SU-DHL-6 (cell line): ENCODE measurements around the gene ISLR.

ENCODE experiments used
- CTCF ChIP-seq: fragments of 200-600 bp; sonication (generic); IDR thresholded peaks from one replicate; pipeline ENCODE4 v1.5.1; 2017; ENCODE audit warnings: antibody characterized with exemption, mild to moderate bottlenecking, low read length, moderate library complexity; ENCODE audit not compliant: insufficient read depth, poor library complexity, severe bottlenecking
- EZH2phosphoT487 ChIP-seq: fragments of 200-600 bp; sonication (generic), shearing (Covaris generic); conservative IDR thresholded peaks from 2 replicates; pipeline ENCODE4 v1.6.1; 2018; ENCODE audit warnings: mild to moderate bottlenecking, antibody characterized with exemption, low read length, moderate library complexity, mixed read lengths

DNA sequence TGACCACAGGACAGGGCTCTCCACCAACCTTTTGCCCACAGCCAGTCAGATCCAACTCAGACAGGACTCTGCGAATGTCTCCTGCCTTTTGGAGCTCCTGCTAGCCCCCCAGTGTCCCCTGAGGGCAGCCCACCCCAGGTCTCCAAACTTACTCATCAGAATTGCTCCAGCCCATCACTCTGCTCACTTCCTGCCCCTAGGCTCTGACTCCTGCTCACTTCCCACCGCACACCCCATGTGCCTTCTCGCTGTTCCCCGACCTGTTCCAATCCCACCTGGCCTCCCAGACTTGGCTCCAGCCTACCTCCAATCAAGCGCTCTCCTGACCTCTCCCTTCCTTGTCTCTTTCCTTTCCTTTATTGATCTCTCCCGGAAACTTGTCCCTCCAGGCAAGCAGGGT lies 35.0 kb downstream of the ISLR start:
- TF ChIP-seq CTCF (no peak), EZH2phosphoT487 (no peak)
